Sigmoid colon (tissue), 4 donors: ENCODE results near the gene NRM.

Experiments used
- EP300 ChIP-seq, 4 donors: sonication (generic); formaldehyde crosslinking; IDR thresholded peaks; one replicate each; pipeline ENCODE4 v1.6.1; 2017; ENCODE audit warnings: antibody characterized with exemption in 4 of 4
- POLR2A ChIP-seq, 2 donors: fragments of 450-650 bp; IDR thresholded peaks; one replicate each; pipeline ENCODE4 v1.6.1; 2016; ENCODE audit warnings: antibody characterized with exemption in 2 of 2, mild to moderate bottlenecking in 2 of 2, moderate library complexity in 2 of 2
- POLR2AphosphoS5 ChIP-seq, 4 donors: sonication (generic); formaldehyde crosslinking; IDR thresholded peaks; one replicate each; pipeline ENCODE4 v1.6.1; 2017; ENCODE audit warnings: antibody characterized with exemption in 4 of 4
- TF ChIP-seq, protein P1 (sequence below), 4 experiments: fragments of 450-650 bp in 3 of 4; fragments of 200-600 bp in 1 of 4; IDR thresholded peaks; one replicate each; pipeline ENCODE4 v1.5.1; 2016 to 2019; ENCODE audit warnings: antibody characterized with exemption in 4 of 4, mild to moderate bottlenecking in 3 of 4, moderate library complexity in 2 of 4

DNA sequence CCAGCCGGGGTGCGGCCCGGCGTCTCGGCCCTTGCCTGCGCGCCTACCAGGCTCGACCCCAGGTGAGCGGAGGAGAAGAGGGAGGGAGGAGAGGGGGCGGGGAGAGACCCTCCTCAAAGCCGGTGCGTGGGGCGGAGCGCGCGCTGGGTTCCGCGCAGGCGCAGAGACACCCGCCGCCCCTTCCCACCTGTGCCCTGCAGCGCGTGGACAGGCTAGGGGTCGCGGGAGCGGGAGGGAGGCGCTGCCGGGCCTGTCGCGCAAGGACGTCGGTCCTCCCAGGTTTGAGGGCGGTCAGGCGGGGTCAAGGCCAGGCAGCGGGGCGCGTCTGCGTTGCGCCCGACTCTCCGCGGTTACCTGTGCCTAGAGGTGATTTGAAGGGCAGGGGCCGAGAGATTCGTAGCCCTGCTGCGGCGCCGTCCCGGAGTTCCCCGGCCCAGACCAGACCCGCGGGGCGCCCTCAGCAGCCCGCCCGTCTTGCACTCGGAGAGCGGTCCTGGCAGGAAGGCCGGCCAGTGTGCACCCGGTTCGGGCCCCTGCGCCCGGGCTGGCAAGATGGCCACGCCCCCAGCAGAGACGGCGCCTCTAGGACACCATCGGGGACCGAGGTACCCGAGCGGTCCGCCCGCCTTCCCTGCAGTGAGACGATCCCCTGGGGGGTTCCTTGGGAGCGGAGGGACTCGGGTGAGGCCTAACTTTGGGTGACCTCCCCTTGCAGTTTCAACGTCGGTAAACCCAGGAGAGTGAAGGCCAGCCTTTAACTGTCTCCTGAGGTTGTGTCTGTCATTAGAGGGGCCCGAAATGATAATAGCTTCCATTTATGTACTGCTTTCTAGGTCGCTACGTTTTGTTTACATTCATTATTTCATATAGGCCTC, 43.3 kb downstream of the NRM start:
- TF ChIP-seq, protein P1, sequence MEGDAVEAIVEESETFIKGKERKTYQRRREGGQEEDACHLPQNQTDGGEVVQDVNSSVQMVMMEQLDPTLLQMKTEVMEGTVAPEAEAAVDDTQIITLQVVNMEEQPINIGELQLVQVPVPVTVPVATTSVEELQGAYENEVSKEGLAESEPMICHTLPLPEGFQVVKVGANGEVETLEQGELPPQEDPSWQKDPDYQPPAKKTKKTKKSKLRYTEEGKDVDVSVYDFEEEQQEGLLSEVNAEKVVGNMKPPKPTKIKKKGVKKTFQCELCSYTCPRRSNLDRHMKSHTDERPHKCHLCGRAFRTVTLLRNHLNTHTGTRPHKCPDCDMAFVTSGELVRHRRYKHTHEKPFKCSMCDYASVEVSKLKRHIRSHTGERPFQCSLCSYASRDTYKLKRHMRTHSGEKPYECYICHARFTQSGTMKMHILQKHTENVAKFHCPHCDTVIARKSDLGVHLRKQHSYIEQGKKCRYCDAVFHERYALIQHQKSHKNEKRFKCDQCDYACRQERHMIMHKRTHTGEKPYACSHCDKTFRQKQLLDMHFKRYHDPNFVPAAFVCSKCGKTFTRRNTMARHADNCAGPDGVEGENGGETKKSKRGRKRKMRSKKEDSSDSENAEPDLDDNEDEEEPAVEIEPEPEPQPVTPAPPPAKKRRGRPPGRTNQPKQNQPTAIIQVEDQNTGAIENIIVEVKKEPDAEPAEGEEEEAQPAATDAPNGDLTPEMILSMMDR (IDR thresholded peaks at IDR 0.05) = no peak
- TF ChIP-seq EP300 (IDR thresholded peaks at IDR 0.05) (peak in 1 of 4 donors; percentile 11), POLR2A (IDR thresholded peaks at IDR 0.05) (peak in 1 of 2 donors; percentile 22), POLR2AphosphoS5 (IDR thresholded peaks at IDR 0.05) (peak in 2 of 4 donors; percentile 57 to 71)
